ENCODE results near the gene SLCO2A1.

The SLCO2A1 gene

DNA sequence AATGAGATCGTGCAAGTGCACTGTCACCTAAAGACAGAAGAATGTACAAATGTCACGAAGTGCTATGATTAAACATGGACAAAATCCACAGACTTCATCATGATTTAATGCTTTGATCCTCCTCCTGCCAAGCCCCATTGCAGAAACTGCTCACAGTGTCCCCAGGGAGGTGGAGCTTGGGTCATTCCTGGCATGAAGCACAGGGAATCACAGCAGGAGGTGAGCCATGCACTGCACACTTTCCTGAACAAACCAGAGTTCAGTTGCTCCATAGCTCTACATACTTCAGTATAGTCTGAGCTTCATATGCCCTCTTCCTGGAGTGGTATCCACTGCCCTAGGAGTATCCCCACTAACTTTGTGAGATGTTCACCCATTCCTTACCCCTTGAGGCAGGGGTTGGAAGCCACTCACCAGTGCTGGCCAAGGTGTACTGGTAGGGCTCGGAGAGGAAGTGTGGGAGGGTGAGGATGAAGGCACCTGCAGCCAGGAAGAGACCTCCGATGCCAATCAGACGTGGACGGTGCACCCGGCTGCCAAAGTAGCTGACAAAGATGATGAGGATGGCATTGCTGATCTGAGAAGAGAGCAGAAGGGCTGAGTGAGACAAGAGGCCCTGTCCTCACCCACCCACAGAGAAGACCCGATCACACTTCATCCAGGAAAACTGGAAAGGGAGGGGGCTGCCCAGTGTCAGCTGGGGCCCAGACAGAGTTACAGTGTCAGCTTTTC is 56.3 kb downstream of the SLCO2A1 start:
- DNase-seq: no peak

- DNase-seq: no peak
Observed at GRCh38 chr3:133972156-133972555, 57.6 kb downstream of the SLCO2A1 start.

- no peak for DNase-seq
Observed at GRCh38 chr3:133970916-133971315, 58.8 kb downstream of the SLCO2A1 start.

GRCh38 chr3:133970339-133970738 is 59.4 kb downstream of the SLCO2A1 start:
- no peak for DNase-seq

GRCh38 chr3:133967992-133968892 is 61.5 kb downstream of the SLCO2A1 start:
- no peak for DNase-seq

- DNase-seq: no peak
Observed at GRCh38 chr3:133966954-133967353, 62.8 kb downstream of the SLCO2A1 start.

- no peak for DNase-seq
Observed at GRCh38 chr3:133965906-133966305, 63.8 kb downstream of the SLCO2A1 start.

- no peak for DNase-seq
Observed at GRCh38 chr3:133965013-133965570, 64.6 kb downstream of the SLCO2A1 start.

GRCh38 chr3:133964547-133964946 is 65.2 kb downstream of the SLCO2A1 start:
- DNase-seq: no peak

DNA sequence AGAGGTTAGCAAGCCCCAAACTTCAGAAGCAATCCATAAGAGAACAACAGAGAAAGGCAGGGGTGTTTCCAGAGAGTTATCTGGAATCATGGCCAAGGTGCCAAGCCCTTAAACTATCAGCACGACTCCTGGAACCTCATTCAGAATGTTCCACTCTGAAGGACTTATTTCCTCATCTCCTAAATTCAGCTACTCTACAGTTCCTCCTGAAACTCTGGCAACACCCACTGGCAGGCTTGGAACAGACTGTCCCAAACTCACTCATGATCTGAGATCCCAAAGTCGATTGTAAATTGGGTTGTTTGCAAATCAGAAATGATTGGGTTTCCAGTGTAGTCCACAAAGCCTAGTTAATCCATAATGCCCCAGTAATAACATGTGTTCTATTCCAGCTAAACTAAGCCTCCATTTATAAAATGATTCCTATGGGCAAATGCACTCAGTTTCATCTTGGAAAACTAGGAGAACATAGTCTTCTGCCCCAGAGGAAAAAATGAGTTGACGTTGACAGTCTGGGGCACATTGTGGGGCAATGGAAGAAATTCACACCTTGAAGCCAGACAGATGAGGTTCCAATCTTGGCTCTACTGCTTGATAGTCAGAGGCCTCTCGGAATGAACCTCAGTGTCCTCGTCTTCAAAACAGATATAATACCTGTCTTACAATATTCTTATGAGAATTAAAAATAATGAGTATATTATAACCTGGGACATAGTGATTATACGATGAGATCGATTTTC is 65.9 kb downstream of the SLCO2A1 start:
- no peak for DNase-seq

GRCh38 chr3:133962849-133963248 is 66.9 kb downstream of the SLCO2A1 start:
- DNase-seq: no peak

GRCh38 chr3:133958071-133958805 is 71.5 kb downstream of the SLCO2A1 start:
- DNase-seq: no peak

- DNase-seq: no peak
Observed at GRCh38 chr3:133956982-133957381, 72.7 kb downstream of the SLCO2A1 start.

- no peak for DNase-seq
Observed at GRCh38 chr3:133956353-133956752, 73.4 kb downstream of the SLCO2A1 start.

DNA sequence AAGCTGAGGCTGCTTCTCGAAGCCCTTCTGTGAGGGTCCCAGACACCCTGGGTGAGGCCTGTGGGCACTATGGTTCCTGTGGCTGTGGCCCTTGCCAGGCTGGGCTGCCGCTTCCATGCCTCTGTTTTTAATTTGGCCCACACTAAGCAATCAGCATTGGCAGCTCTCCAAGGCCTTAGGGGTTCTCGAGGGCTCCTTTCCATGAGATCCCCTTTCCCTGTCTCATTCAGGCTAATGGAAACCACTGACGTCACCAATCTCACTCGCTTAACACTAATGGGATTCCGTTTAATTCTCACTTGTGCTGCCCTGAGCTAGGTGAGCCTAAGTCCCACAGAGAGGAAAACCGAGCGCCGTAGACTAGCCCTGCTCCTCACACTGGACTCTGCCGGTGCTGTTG is 73.8 kb downstream of the SLCO2A1 start:
- no peak for DNase-seq

GRCh38 chr3:133954717-133955360 is 74.9 kb downstream of the SLCO2A1 start:
- no peak for DNase-seq

- no peak for DNase-seq
Observed at GRCh38 chr3:133953297-133953696, 76.4 kb downstream of the SLCO2A1 start.

- DNase-seq: no peak
Observed at GRCh38 chr3:133949438-133949837, 80.3 kb downstream of the SLCO2A1 start.

DNA sequence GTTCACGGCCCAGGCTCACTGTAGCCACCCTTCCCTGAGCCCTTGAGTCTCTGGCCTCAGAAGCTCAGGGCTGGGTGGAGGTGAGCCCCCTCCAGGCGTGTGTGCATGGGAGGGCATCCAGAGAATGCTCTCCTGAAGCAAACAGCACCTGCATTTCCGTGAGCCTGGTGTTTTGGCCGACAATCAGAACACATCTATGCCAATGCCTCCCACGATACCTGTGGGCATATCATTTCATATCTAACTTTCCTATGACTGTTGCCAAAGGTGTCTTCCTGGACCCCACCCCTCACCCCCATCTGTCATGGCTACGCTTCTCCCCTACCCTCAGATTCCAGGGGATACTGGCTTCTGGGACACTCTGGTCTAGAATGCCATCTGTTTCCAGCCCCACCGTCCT is 80.7 kb downstream of the SLCO2A1 start:
- DNase-seq: no peak

DNA sequence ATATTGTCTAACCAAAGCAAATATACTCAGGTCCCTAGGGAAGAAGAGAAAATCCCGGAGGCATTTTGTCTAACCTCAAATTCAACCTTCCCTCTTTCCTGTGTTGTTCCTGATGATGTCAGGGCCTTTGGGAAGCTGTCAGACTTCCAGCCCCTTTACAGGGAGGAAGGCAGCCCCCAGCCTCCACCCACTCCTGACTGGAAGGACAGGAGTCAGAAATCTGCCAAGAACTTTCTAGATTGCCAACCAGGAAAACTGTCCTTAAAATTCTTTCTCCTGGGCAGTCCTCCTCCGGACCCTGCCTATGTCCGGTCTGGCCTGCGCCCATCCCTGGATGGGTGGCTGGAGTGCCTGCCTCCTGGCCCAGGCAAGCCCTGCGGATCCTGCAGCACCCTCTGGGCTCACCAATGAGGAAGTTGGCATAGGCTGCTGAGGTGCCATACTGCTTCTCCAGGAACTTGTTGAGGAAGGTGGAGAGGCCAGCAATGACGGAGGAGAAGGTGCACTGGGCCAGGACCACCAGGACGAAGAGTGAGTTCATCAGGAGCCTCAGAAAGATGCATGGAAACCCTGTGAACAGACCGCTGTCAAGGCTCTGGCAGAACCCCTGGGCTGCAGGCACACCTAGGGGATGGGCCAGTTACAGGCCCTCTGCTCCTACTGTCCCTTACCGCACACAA is 81.5 kb downstream of the SLCO2A1 start:
- DNase-seq: no peak
